H9 (cell line): Measurements from ENCODE around the gene NPTXR. TPM values are rescaled to one million over a fixed set of nuclear protein-coding genes. Genes with fewer than 3 reads are reported as not detected.

Experiments
- DNase-seq: peaks from one replicate; pipeline ENCODE4 v3.0.0-alpha.2; 2017
- H2AFZ ChIP-seq: one replicate; pipeline ENCODE4 v1.6.1; 2013; ENCODE audit warnings: mild to moderate bottlenecking, low read length, control low read depth, moderate library complexity
- H2AK5ac ChIP-seq: 2 replicates; pipeline ENCODE4 v1.6.1; 2013; ENCODE audit warnings: low read length, control low read depth, mixed read lengths; ENCODE audit not compliant: insufficient read length
- H2BK120ac ChIP-seq: one replicate; pipeline ENCODE4 v1.6.1; 2013; ENCODE audit warnings: low read depth, mild to moderate bottlenecking, low read length, control low read depth, inconsistent platforms; ENCODE audit not compliant: poor library complexity, severe bottlenecking
- H2BK12ac ChIP-seq: 2 replicates; pipeline ENCODE4 v1.6.1; 2013; ENCODE audit warnings: low read length, control low read depth, mixed read lengths, low read depth; ENCODE audit not compliant: insufficient read length
- H2BK15ac ChIP-seq: 2 replicates; pipeline ENCODE4 v1.6.1; 2013; ENCODE audit warnings: low read depth, low read length, control low read depth
- H2BK20ac ChIP-seq: one replicate; pipeline ENCODE4 v1.6.1; 2013; ENCODE audit warnings: low read depth, mild to moderate bottlenecking, low read length, control low read depth, inconsistent platforms; ENCODE audit not compliant: poor library complexity, severe bottlenecking
- H2BK5ac ChIP-seq: 2 replicates; pipeline ENCODE4 v1.6.1; 2013; ENCODE audit warnings: low read length, control low read depth, mixed read lengths; ENCODE audit not compliant: insufficient read length
- H3K14ac ChIP-seq: 2 replicates; pipeline ENCODE4 v1.6.1; 2013; ENCODE audit warnings: low read length, control low read depth; ENCODE audit not compliant: insufficient read depth
- H3K18ac ChIP-seq: 2 replicates; pipeline ENCODE4 v1.6.1; 2013; ENCODE audit warnings: low read depth, mild to moderate bottlenecking, mixed read lengths, low read length, control low read depth; ENCODE audit not compliant: insufficient read length
- H3K23ac ChIP-seq: 2 replicates; pipeline ENCODE4 v1.6.1; 2013; ENCODE audit warnings: low read length, control low read depth, mixed read lengths, low read depth; ENCODE audit not compliant: insufficient read length
- H3K23me2 ChIP-seq: 2 replicates; pipeline ENCODE4 v1.6.1; 2013; ENCODE audit warnings: low read depth, mild to moderate bottlenecking, mixed read lengths, low read length, control low read depth; ENCODE audit not compliant: insufficient read length, poor library complexity, severe bottlenecking
- H3K27ac ChIP-seq: 2 replicates; pipeline ENCODE4 v1.5.1; 2013; ENCODE audit warnings: low read length, control low read depth, mixed read lengths, low read depth; ENCODE audit not compliant: insufficient read length
- H3K27me3 ChIP-seq: 2 replicates; pipeline ENCODE4 v1.6.1; 2013; ENCODE audit warnings: low read length, control low read depth, inconsistent platforms; ENCODE audit not compliant: insufficient read depth
- H3K4ac ChIP-seq: 2 replicates; pipeline ENCODE4 v1.6.1; 2013; ENCODE audit warnings: low read depth, mild to moderate bottlenecking, control low read depth, inconsistent platforms, low read length, moderate library complexity
- H3K4me1 ChIP-seq: 2 replicates; pipeline ENCODE4 v1.6.1; 2013; ENCODE audit warnings: low read length, control low read depth, inconsistent platforms; ENCODE audit not compliant: insufficient read depth
- H3K4me2 ChIP-seq: 2 replicates; pipeline ENCODE4 v1.6.1; 2013; ENCODE audit warnings: low read length, control low read depth, mixed read lengths; ENCODE audit not compliant: insufficient read length, insufficient read depth
- H3K56ac ChIP-seq: 2 replicates; pipeline ENCODE4 v1.6.1; 2013; ENCODE audit warnings: low read depth, mild to moderate bottlenecking, mixed read lengths, low read length, control low read depth; ENCODE audit not compliant: insufficient read length
- H3K79me1 ChIP-seq: 2 replicates; pipeline ENCODE4 v1.6.1; 2013; ENCODE audit warnings: low read depth, mild to moderate bottlenecking, moderate library complexity, low read length, control low read depth, inconsistent platforms; ENCODE audit not compliant: insufficient read depth, poor library complexity, severe bottlenecking
- H3K79me2 ChIP-seq: 2 replicates; pipeline ENCODE4 v1.6.1; 2013; ENCODE audit warnings: low read length, control low read depth, inconsistent platforms; ENCODE audit not compliant: insufficient read depth
- H3K9ac ChIP-seq: 2 replicates; pipeline ENCODE4 v1.6.1; 2013; ENCODE audit warnings: low read length, control low read depth, mixed read lengths; ENCODE audit not compliant: insufficient read length; ENCODE audit errors: extremely low read depth
- H3K9me3 ChIP-seq: one replicate; pipeline ENCODE4 v1.6.1; 2013; ENCODE audit warnings: low read depth, low read length, inconsistent platforms; ENCODE audit not compliant: control insufficient read depth
- H3T11ph ChIP-seq: one replicate; pipeline ENCODE4 v1.6.1; 2013; ENCODE audit warnings: mild to moderate bottlenecking, low read length, control low read depth, inconsistent platforms
- H4K20me1 ChIP-seq: one replicate; pipeline ENCODE4 v1.6.1; 2013; ENCODE audit not compliant: control insufficient read depth, insufficient read length, insufficient read depth
- H4K5ac ChIP-seq: 2 replicates; pipeline ENCODE4 v1.6.1; 2013; ENCODE audit warnings: low read depth, mild to moderate bottlenecking, mixed read lengths, low read length, control low read depth; ENCODE audit not compliant: insufficient read length
- H4K8ac ChIP-seq: replicated peaks from 2 replicates; pipeline ENCODE4 v1.6.1; 2013; ENCODE audit warnings: low read length, control low read depth, mixed read lengths, low read depth; ENCODE audit not compliant: insufficient read length
- H4K91ac ChIP-seq: 2 replicates; pipeline ENCODE4 v1.6.1; 2013; ENCODE audit warnings: low read depth, mild to moderate bottlenecking, moderate library complexity, mixed read lengths, low read length, control low read depth; ENCODE audit not compliant: insufficient read length
- H3K27ac Mint-ChIP-seq, 3 experiments: 2 replicates in 2 of 3; 3 replicates in 1 of 3; pipeline ENCODE4 v1.8.0; 2020 to 2021; ENCODE audit warnings: mixed read lengths in 3 of 3, mild to moderate bottlenecking in 1 of 3, moderate library complexity in 1 of 3
- H3K27me3 Mint-ChIP-seq: 2 replicates; pipeline ENCODE4 v1.8.0; 2021; ENCODE audit warnings: low read depth, mild to moderate bottlenecking, moderate library complexity, mixed read lengths
- H3K36me3 Mint-ChIP-seq, 3 experiments: 2 replicates in 2 of 3; 3 replicates in 1 of 3; pipeline ENCODE4 v1.8.0; 2020 to 2021; ENCODE audit warnings: low read depth in 3 of 3, mixed read lengths in 3 of 3; ENCODE audit not compliant: insufficient read depth in 1 of 3
- H3K4me1 Mint-ChIP-seq, 2 experiments: 2 replicates each; pipeline ENCODE4 v1.8.0; 2020; ENCODE audit warnings: mixed read lengths in 2 of 2
- H3K4me3 Mint-ChIP-seq, 2 experiments: 2 replicates in 1 of 2; 3 replicates in 1 of 2; pipeline ENCODE4 v1.8.0; 2020 to 2021; ENCODE audit warnings: mild to moderate bottlenecking in 2 of 2, mixed read lengths in 2 of 2, moderate library complexity in 1 of 2
- H3K9me3 Mint-ChIP-seq, 2 experiments: 2 replicates in 1 of 2; 3 replicates in 1 of 2; pipeline ENCODE4 v1.8.0; 2020; ENCODE audit warnings: mild to moderate bottlenecking in 2 of 2, mixed read lengths in 2 of 2, moderate library complexity in 1 of 2
- CTCF ChIP-seq: fragments of 200-600 bp; sonication (generic); conservative IDR thresholded peaks from 3 replicates; pipeline ENCODE4 v1.8.0; 2021; ENCODE audit warnings: antibody characterized with exemption, mild to moderate bottlenecking
- WGBS: extraction: QIAGEN DNeasy Blood & Tissue Kit; methylation state at CpG from one replicate; pipeline ENCODE4 v1.1.7; 2013; ENCODE audit warnings: missing lambda C conversion rate, low lambda C conversion rate, mixed read lengths; ENCODE audit not compliant: insufficient read length; ENCODE audit errors: extremely low coverage; 5-methylcytosine and 5-hydroxymethylcytosine counted together
- total RNA-seq: library from RNA; stranded (reverse); gene quantifications from 2 replicates; pipeline ENCODE4 v1.2.1, GENCODE V29; 2021

Gene NPTXR
- total RNA-seq, 1 experiment from 2014 or later, result 8.1 TPM

- no peak overlapping the region for H3K23ac ChIP-seq
- H3K79me2 ChIP-seq, result no peaks in the 10 kb centered on the region; the same call in 1 of the 2 replicates
- H2AFZ ChIP-seq, result no peak overlapping the region
- no peak overlapping the region for H3K4me2 ChIP-seq
- no peak overlapping the region for H4K8ac ChIP-seq
- no peaks in the 10 kb centered on the region for H4K20me1 ChIP-seq
- Mint-ChIP-seq H3K4me3 (no peak overlapping the region), H3K27me3 (no peaks in the 10 kb centered on the region; the same call in 1 of the 2 replicates), H3K36me3 (peaks cover 10 to 36% (median 33%) of the 10 kb centered on the region in 3 experiments; a peak in 6 of 7 replicates), H3K4me1 (peaks cover 34 to 53% of the 10 kb centered on the region in 2 experiments), H3K9me3 (no peaks in the 10 kb centered on the region), H3K27ac (no peak overlapping the region)
- H3K9ac ChIP-seq, result no peak overlapping the region
- no peaks in the 10 kb centered on the region for H3K27me3 ChIP-seq
- H4K91ac ChIP-seq, result no peak overlapping the region
- H4K5ac ChIP-seq, result no peak overlapping the region
- peaks cover 1% of the 10 kb centered on the region; the same call in 1 of the 2 replicates for H3K4me1 ChIP-seq
- no peak for TF ChIP-seq CTCF
- no peak overlapping the region for H2BK12ac ChIP-seq
- H3K79me1 ChIP-seq, result peaks cover 4% of the 10 kb centered on the region
- no peak for DNase-seq
- peaks cover 6% of the 10 kb centered on the region for H3K23me2 ChIP-seq
- no peak overlapping the region for H3K56ac ChIP-seq
- no peak overlapping the region for H2BK20ac ChIP-seq
- no peaks in the 10 kb centered on the region for H3K9me3 ChIP-seq
- H2AK5ac ChIP-seq, result no peak overlapping the region
- no peak overlapping the region for H2BK5ac ChIP-seq
- WGBS, result no CpG with 5 or more reads among the region's 15 CpGs
- no peak overlapping the region for H2BK15ac ChIP-seq
- H3K4ac ChIP-seq, result no peak overlapping the region
- no peak overlapping the region for H3K14ac ChIP-seq
- H3K18ac ChIP-seq, result no peak overlapping the region
- no peak overlapping the region for H3T11ph ChIP-seq
- H2BK120ac ChIP-seq, result no peak overlapping the region
- no peak overlapping the region for H3K27ac ChIP-seq
Observed at GRCh38 chr22:38866024-38866398, 22.2 kb upstream of the NPTXR start.
